IMR-90 (cell line): ENCODE measurements around the gene GALNT9. TPM values are rescaled to one million over a fixed set of nuclear protein-coding genes. Genes with fewer than 3 reads are reported as not detected.
A peak's percentile ranks its signal among the peaks of the same experiment; 100 is the strongest.

Experiments used
- ATAC-seq: fragments of 200-7000 bp; cut with Tn5 transposase; 2 replicates; pipeline ENCODE4 v1.9.1; 2020; ENCODE audit warnings: low read depth, mild to moderate bottlenecking, moderate library complexity
- BruUV-seq: library from RNA; stranded (reverse); fragments of 400-500 nt; replicated peaks from 2 replicates; lab custom pipeline; 2021; lab: Mats Ljungman, UMichigan
- CTCF ChIA-PET: fragments of 300-600 bp; formaldehyde crosslinking; extraction: SDS; loops from one replicate; lab custom pipeline; 2021; ENCODE audit warnings: antibody characterized with exemption; lab: Yijun Ruan, JAX
- POLR2A ChIA-PET: fragments of 300-600 bp; sonication (Branson Sonifier 250); formaldehyde crosslinking; loops from one replicate; lab custom pipeline; 2022; ENCODE audit warnings: antibody characterized with exemption; ENCODE audit not compliant: unreplicated experiment; lab: Charles Lee
- DNase-seq: peaks from one replicate; pipeline ENCODE4 v3.0.0; 2013
- H2AFZ ChIP-seq: replicated peaks from 2 replicates; pipeline ENCODE3; 2013; ENCODE audit warnings: low read length, mild to moderate bottlenecking; ENCODE audit not compliant: poor library complexity
- H2AK5ac ChIP-seq: 2 replicates; pipeline ENCODE4 v1.6.1; 2013; ENCODE audit warnings: low read depth, low read length, inconsistent platforms
- H2AK9ac ChIP-seq: replicated peaks from 2 replicates; pipeline ENCODE3; 2013; ENCODE audit warnings: mild to moderate bottlenecking, low read depth, low read length, moderate library complexity; ENCODE audit not compliant: poor library complexity
- H2BK120ac ChIP-seq: 2 replicates; pipeline ENCODE4 v1.6.1; 2013; ENCODE audit warnings: low read depth, low read length, inconsistent platforms
- H2BK15ac ChIP-seq: 3 replicates; pipeline ENCODE4 v1.6.1; 2013; ENCODE audit warnings: low read depth, low read length, inconsistent platforms
- H2BK20ac ChIP-seq: 2 replicates; pipeline ENCODE4 v1.6.1; 2013; ENCODE audit warnings: low read depth, mild to moderate bottlenecking, inconsistent platforms, low read length, moderate library complexity
- H2BK5ac ChIP-seq: 2 replicates; pipeline ENCODE4 v1.6.1; 2013; ENCODE audit warnings: mild to moderate bottlenecking, low read depth, low read length, inconsistent platforms; ENCODE audit not compliant: poor library complexity, severe bottlenecking
- H3K14ac ChIP-seq: replicated peaks from 2 replicates; pipeline ENCODE4 v1.6.1; 2013; ENCODE audit warnings: low read depth, low read length, inconsistent platforms
- H3K18ac ChIP-seq: 2 replicates; pipeline ENCODE4 v1.6.1; 2013; ENCODE audit warnings: low read depth, low read length, control low read depth
- H3K23ac ChIP-seq: 2 replicates; pipeline ENCODE4 v1.6.1; 2013; ENCODE audit warnings: low read depth, low read length, inconsistent platforms
- H3K27ac ChIP-seq: 2 replicates; pipeline ENCODE4 v1.5.1; 2013; ENCODE audit warnings: mild to moderate bottlenecking, control low read depth, low read length; ENCODE audit not compliant: insufficient read depth
- H3K27me3 ChIP-seq: 2 replicates; pipeline ENCODE4 v1.6.1; 2013; ENCODE audit warnings: low read length; ENCODE audit not compliant: control insufficient read depth, insufficient read depth
- H3K36me3 ChIP-seq: 2 replicates; pipeline ENCODE4 v1.6.1; 2013; ENCODE audit warnings: low read length, mixed read lengths; ENCODE audit not compliant: control insufficient read depth, insufficient read depth
- H3K4ac ChIP-seq: 2 replicates; pipeline ENCODE4 v1.6.1; 2013; ENCODE audit warnings: low read depth, low read length, inconsistent platforms
- H3K4me1 ChIP-seq: 2 replicates; pipeline ENCODE4 v1.6.1; 2013; ENCODE audit warnings: low read length, mixed read lengths; ENCODE audit not compliant: control insufficient read depth, insufficient read depth
- H3K4me2 ChIP-seq: 2 replicates; pipeline ENCODE4 v1.6.1; 2013; ENCODE audit warnings: low read depth, mild to moderate bottlenecking, control low read depth, low read length, moderate library complexity
- H3K4me3 ChIP-seq: 2 replicates; pipeline ENCODE4 v1.5.1; 2013; ENCODE audit warnings: low read depth, mild to moderate bottlenecking, control low read depth, low read length, moderate library complexity; ENCODE audit not compliant: insufficient read depth
- H3K56ac ChIP-seq: 2 replicates; pipeline ENCODE4 v1.6.1; 2013; ENCODE audit warnings: low read length, inconsistent platforms; ENCODE audit not compliant: insufficient read depth; ENCODE audit errors: extremely low read depth
- H3K79me1 ChIP-seq, 2 experiments: 2 replicates each; pipeline ENCODE4 v1.6.1; 2013; ENCODE audit warnings: low read length in 2 of 2, inconsistent platforms in 1 of 2, low read depth in 1 of 2
- H3K9ac ChIP-seq: 2 replicates; pipeline ENCODE4 v1.6.1; 2013; ENCODE audit warnings: low read depth, low read length, control low read depth
- H3K9me1 ChIP-seq: 2 replicates; pipeline ENCODE4 v1.6.1; 2013; ENCODE audit warnings: low read length, inconsistent platforms; ENCODE audit not compliant: insufficient read depth
- H3K9me3 ChIP-seq: 2 replicates; pipeline ENCODE4 v1.6.1; 2013; ENCODE audit warnings: low read length; ENCODE audit not compliant: control insufficient read depth, insufficient read depth
- H4K20me1 ChIP-seq: 2 replicates; pipeline ENCODE4 v1.6.1; 2013; ENCODE audit warnings: low read length, inconsistent platforms; ENCODE audit not compliant: insufficient read depth
- H4K5ac ChIP-seq: 2 replicates; pipeline ENCODE4 v1.6.1; 2013; ENCODE audit warnings: mild to moderate bottlenecking, low read depth, low read length, control low read depth
- H4K8ac ChIP-seq, 2 experiments: 2 replicates each; pipeline ENCODE4 v1.6.1; 2013; ENCODE audit warnings: low read depth in 2 of 2, low read length in 2 of 2, control low read depth in 1 of 2, inconsistent platforms in 1 of 2
- H4K91ac ChIP-seq: 2 replicates; pipeline ENCODE4 v1.6.1; 2013; ENCODE audit warnings: low read depth, low read length, inconsistent platforms; ENCODE audit not compliant: insufficient read depth
- CEBPB ChIP-seq: IDR thresholded peaks from 2 replicates; pipeline ENCODE4 v1.6.1; 2012; ENCODE audit warnings: low read depth, low read length, improper control_type of control experiment
- CHD1 ChIP-seq: IDR thresholded peaks from 2 replicates; pipeline ENCODE4 v1.6.1; 2012; ENCODE audit warnings: low read depth, low read length, improper control_type of control experiment
- CTCF ChIP-seq: conservative IDR thresholded peaks from 2 replicates; pipeline ENCODE4 v1.5.1; 2012; ENCODE audit warnings: mild to moderate bottlenecking, low read depth, low read length, improper control_type of control experiment
- ELK1 ChIP-seq: fragments of 150-350 bp; IDR thresholded peaks from 2 replicates; pipeline ENCODE4 v1.6.1; 2016; ENCODE audit warnings: low read depth, mild to moderate bottlenecking, low read length, moderate library complexity, borderline replicate concordance
- FOS ChIP-seq: fragments of 150-350 bp; IDR thresholded peaks from 2 replicates; pipeline ENCODE4 v1.6.1; 2016; ENCODE audit warnings: low read depth, low read length
- MAFK ChIP-seq: IDR thresholded peaks from 2 replicates; pipeline ENCODE4 v1.6.1; 2012; ENCODE audit warnings: low read depth, low read length, improper control_type of control experiment
- MXI1 ChIP-seq: IDR thresholded peaks from 2 replicates; pipeline ENCODE4 v1.6.1; 2012; ENCODE audit warnings: low read depth, mild to moderate bottlenecking, low read length, moderate library complexity, borderline replicate concordance
- NFE2L2 ChIP-seq: fragments of 150-350 bp; IDR thresholded peaks from 2 replicates; pipeline ENCODE4 v1.6.1; 2016; ENCODE audit warnings: low read depth, mild to moderate bottlenecking, low read length
- RAD21 ChIP-seq: IDR thresholded peaks from 2 replicates; pipeline ENCODE4 v1.6.1; 2012; ENCODE audit warnings: low read length, improper control_type of control experiment
- RCOR1 ChIP-seq: IDR thresholded peaks from 2 replicates; pipeline ENCODE4 v1.6.1; 2012; ENCODE audit warnings: mild to moderate bottlenecking, low read length, improper control_type of control experiment; ENCODE audit not compliant: insufficient replicate concordance
- RFX5 ChIP-seq: IDR thresholded peaks from 2 replicates; pipeline ENCODE4 v1.8.0; 2012; ENCODE audit warnings: low read depth, mild to moderate bottlenecking, low read length, moderate library complexity
- USF2 ChIP-seq: fragments of 150-350 bp; IDR thresholded peaks from 2 replicates; pipeline ENCODE4 v1.6.1; 2017; ENCODE audit warnings: mild to moderate bottlenecking, antibody characterized with exemption, low read length, low read depth
- WGBS, 2 experiments: methylation state at CpG; one replicate each; pipeline versions ENCODE4 v1.1.5 to v1.1.7; 2013; ENCODE audit warnings: missing lambda C conversion rate in 2 of 2; ENCODE audit not compliant: insufficient read length in 1 of 2; ENCODE audit errors: extremely low coverage in 2 of 2; 5-methylcytosine and 5-hydroxymethylcytosine counted together
- dilution Hi-C: fragments of 300-500 bp; cut with HindIII; formaldehyde crosslinking; loops from one replicate; pipeline ENCODE4 v1.14.3; 2018; ENCODE audit warnings: low sequenced_read_pairs; ENCODE audit not compliant: unreplicated experiment
- in situ Hi-C: fragments of 300-500 bp; cut with MboI; formaldehyde crosslinking; loops from 3 replicates; pipeline ENCODE4 v1.14.3; 2019; ENCODE audit warnings: low sequenced_read_pairs, inconsistent platforms, mixed read lengths
- intact Hi-C: fragments of 100-400 bp; cut with micrococcal nuclease; formaldehyde crosslinking; loops from 2 replicates; pipeline ENCODE4 v1.10.0; 2022
- polyA plus RNA-seq, 3 experiments: library from polyadenylated mRNA; depleted of rRNA; stranded (reverse); fragments of >200 nt; gene quantifications; 2 replicates each; pipeline ENCODE4 v1.2.3, GENCODE V29; 2012; ENCODE audit warnings: low replicate concordance in 1 of 3
- total RNA-seq: library from RNA; depleted of rRNA; stranded (reverse); fragments of >200 nt; gene quantifications from 2 replicates; pipeline ENCODE4 v1.2.3, GENCODE V29; 2012

Gene GALNT9
- total and polyA plus RNA-seq, 2 of the 4 experiments (the other 2 are of a cell fraction): under 0.01 to 0.12 TPM

- TF ChIP-seq CTCF (no peak), RCOR1 (no peak)
Observed at GRCh38 chr12:132351751-132352495, 22.5 kb upstream of the GALNT9 start (continued).

- no peak overlapping the region for H2AK9ac ChIP-seq
- BruUV-seq: no TSS peak
- H3K4me1 ChIP-seq: no peaks in the 10 kb centered on the region
- no peak for ATAC-seq
- no peak overlapping the region for H3K4me2 ChIP-seq
- no peak overlapping the region for H3K4me3 ChIP-seq
- no peaks in the 10 kb centered on the region; the same call in 1 of the 2 replicates for H3K27me3 ChIP-seq
- H4K20me1 ChIP-seq: no peaks in the 10 kb centered on the region
- no peak overlapping the region for H3K27ac ChIP-seq
- H3K79me1 ChIP-seq: no peaks in the 10 kb centered on the region
- ChIA-PET POLR2A (no interaction called here), CTCF (no interaction called here)
- H3K9me3 ChIP-seq: peaks cover 7% of the 10 kb centered on the region
- no peak overlapping the region for H2BK20ac ChIP-seq
- H4K5ac ChIP-seq: no peak overlapping the region
- in situ Hi-C loops: no loop called here
- no peak overlapping the region for H2BK15ac ChIP-seq
- no peak overlapping the region for H3K9ac ChIP-seq
- H3K14ac ChIP-seq: no peak overlapping the region
- H3K18ac ChIP-seq: no peak overlapping the region
- H4K8ac ChIP-seq: no peak overlapping the region
- no peak overlapping the region for H3K23ac ChIP-seq
- H2BK5ac ChIP-seq: peak overlapping the region; percentile 50
- dilution Hi-C loops: no loop called here
- no peak overlapping the region for H2AFZ ChIP-seq
- no peaks in the 10 kb centered on the region for H3K36me3 ChIP-seq
- H2AK5ac ChIP-seq: no peak overlapping the region
- WGBS, 2 experiments: 48% methylated on average over 1 of the region's 1 CpG; no CpG with 5 or more reads in 1 of the 2 experiments
- no peak for DNase-seq
- intact Hi-C loops: no loop called here
- H3K4ac ChIP-seq: no peak overlapping the region
- no peak overlapping the region for H3K56ac ChIP-seq
- no peak overlapping the region for H2BK120ac ChIP-seq
- H4K91ac ChIP-seq: no peak overlapping the region
- no peaks in the 10 kb centered on the region for H3K9me1 ChIP-seq
- TF ChIP-seq RFX5: no peak
- no peak for TF ChIP-seq FOS
- TF ChIP-seq MXI1: no peak
- TF ChIP-seq CHD1: no peak
- TF ChIP-seq USF2: no peak
- TF ChIP-seq RAD21: no peak
- TF ChIP-seq ELK1: no peak
- no peak for TF ChIP-seq CEBPB
- TF ChIP-seq NFE2L2: no peak
- TF ChIP-seq RCOR1: no peak
- TF ChIP-seq MAFK: no peak
Observed at GRCh38 chr12:132349501-132350131, 20.2 kb upstream of the GALNT9 start.
